Measurements from ENCODE around the gene DENND1A.

DENND1A gene

GRCh38 chr9:123421801-123422455, 508.0 kb downstream of the DENND1A start:
- Histone ChIP-seq H3K27me3 (ENCODE audit: insufficient read depth, low read length) (no peaks in the 10 kb centered on the region), H3K4me1 (ENCODE audit: insufficient read depth, low read length) (peaks cover 35% of the 10 kb centered on the region), H3K36me3 (ENCODE audit: insufficient read depth, low read length) (no peaks in the 10 kb centered on the region), H3K27ac (ENCODE audit: low read depth, low read length) (no peak overlapping the region), H3K9me3 (ENCODE audit: insufficient read depth, low read depth, low read length) (no peaks in the 10 kb centered on the region), H3K4me3 (ENCODE audit: low read length) (no peak overlapping the region), H3K9ac (ENCODE audit: low read depth, low read length) (no peak overlapping the region)
- WGBS, result 89% methylated on average over 7 of the region's 8 CpGs

- H3K27me3 ChIP-seq (ENCODE audit: insufficient read depth, low read length), result no peaks in the 10 kb centered on the region
- no peak overlapping the region for H3K9ac ChIP-seq (ENCODE audit: low read depth, low read length)
- H3K36me3 ChIP-seq (ENCODE audit: insufficient read depth, low read length), result no peaks in the 10 kb centered on the region
- H3K9me3 ChIP-seq (ENCODE audit: insufficient read depth, low read depth, low read length), result no peaks in the 10 kb centered on the region
- H3K4me1 ChIP-seq (ENCODE audit: insufficient read depth, low read length), result peaks cover 35% of the 10 kb centered on the region
- no peak overlapping the region for H3K4me3 ChIP-seq (ENCODE audit: low read length)
- no peak overlapping the region for H3K27ac ChIP-seq (ENCODE audit: low read depth, low read length)
- 93% methylated on average over 13 of the region's 13 CpGs for WGBS
Observed at GRCh38 chr9:123421186-123421585, 508.7 kb downstream of the DENND1A start.

GRCh38 chr9:123420592-123421111, 509.3 kb downstream of the DENND1A start:
- Histone ChIP-seq H3K9ac (ENCODE audit: low read depth, low read length) (no peak overlapping the region), H3K36me3 (ENCODE audit: insufficient read depth, low read length) (no peaks in the 10 kb centered on the region), H3K9me3 (ENCODE audit: insufficient read depth, low read depth, low read length) (no peaks in the 10 kb centered on the region), H3K4me1 (ENCODE audit: insufficient read depth, low read length) (peaks cover 35% of the 10 kb centered on the region), H3K27ac (ENCODE audit: low read depth, low read length) (no peak overlapping the region), H3K27me3 (ENCODE audit: insufficient read depth, low read length) (no peaks in the 10 kb centered on the region), H3K4me3 (ENCODE audit: low read length) (no peak overlapping the region)
- 86% methylated on average over 17 of the region's 17 CpGs for WGBS

GRCh38 chr9:123419721-123420591, 510.0 kb downstream of the DENND1A start:
- no peak overlapping the region for H3K9ac ChIP-seq (ENCODE audit: low read depth, low read length)
- H3K36me3 ChIP-seq (ENCODE audit: insufficient read depth, low read length), result no peaks in the 10 kb centered on the region
- peaks cover 35% of the 10 kb centered on the region for H3K4me1 ChIP-seq (ENCODE audit: insufficient read depth, low read length)
- no peak overlapping the region for H3K27ac ChIP-seq (ENCODE audit: low read depth, low read length)
- whole genome bisulfite sequencing, result 88% methylated on average over 31 of the region's 31 CpGs
- H3K27me3 ChIP-seq (ENCODE audit: insufficient read depth, low read length), result no peaks in the 10 kb centered on the region
- H3K9me3 ChIP-seq (ENCODE audit: insufficient read depth, low read depth, low read length), result no peaks in the 10 kb centered on the region
- H3K4me3 ChIP-seq (ENCODE audit: low read length), result no peak overlapping the region

GRCh38 chr9:123419091-123419490, 510.8 kb downstream of the DENND1A start:
- H3K4me1 ChIP-seq (ENCODE audit: insufficient read depth, low read length), result peaks cover 35% of the 10 kb centered on the region
- no peaks in the 10 kb centered on the region for H3K36me3 ChIP-seq (ENCODE audit: insufficient read depth, low read length)
- WGBS, result 90% methylated on average over 4 of the region's 4 CpGs
- H3K27ac ChIP-seq (ENCODE audit: low read depth, low read length), result no peak overlapping the region
- H3K9me3 ChIP-seq (ENCODE audit: insufficient read depth, low read depth, low read length), result no peaks in the 10 kb centered on the region
- no peaks in the 10 kb centered on the region for H3K27me3 ChIP-seq (ENCODE audit: insufficient read depth, low read length)
- no peak overlapping the region for H3K4me3 ChIP-seq (ENCODE audit: low read length)
- no peak overlapping the region for H3K9ac ChIP-seq (ENCODE audit: low read depth, low read length)

GRCh38 chr9:123418506-123418905, 511.4 kb downstream of the DENND1A start:
- Histone ChIP-seq H3K27me3 (ENCODE audit: insufficient read depth, low read length) (no peaks in the 10 kb centered on the region), H3K9me3 (ENCODE audit: insufficient read depth, low read depth, low read length) (no peaks in the 10 kb centered on the region), H3K9ac (ENCODE audit: low read depth, low read length) (no peak overlapping the region), H3K27ac (ENCODE audit: low read depth, low read length) (no peak overlapping the region), H3K4me3 (ENCODE audit: low read length) (no peak overlapping the region), H3K36me3 (ENCODE audit: insufficient read depth, low read length) (no peaks in the 10 kb centered on the region), H3K4me1 (ENCODE audit: insufficient read depth, low read length) (peaks cover 33% of the 10 kb centered on the region)
- WGBS, result 94% methylated on average over 10 of the region's 10 CpGs

GRCh38 chr9:123418052-123418430, 511.9 kb downstream of the DENND1A start:
- Histone ChIP-seq H3K27me3 (ENCODE audit: insufficient read depth, low read length) (no peaks in the 10 kb centered on the region), H3K36me3 (ENCODE audit: insufficient read depth, low read length) (no peaks in the 10 kb centered on the region), H3K9ac (ENCODE audit: low read depth, low read length) (no peak overlapping the region), H3K9me3 (ENCODE audit: insufficient read depth, low read depth, low read length) (no peaks in the 10 kb centered on the region), H3K4me1 (ENCODE audit: insufficient read depth, low read length) (peaks cover 28% of the 10 kb centered on the region), H3K4me3 (ENCODE audit: low read length) (no peak overlapping the region), H3K27ac (ENCODE audit: low read depth, low read length) (no peak overlapping the region)
- 89% methylated on average over 5 of the region's 5 CpGs for WGBS

GRCh38 chr9:123417289-123418051, 512.5 kb downstream of the DENND1A start:
- H3K27me3 ChIP-seq (ENCODE audit: insufficient read depth, low read length), result no peaks in the 10 kb centered on the region

GRCh38 chr9:123416176-123416575, 513.8 kb downstream of the DENND1A start:
- no peak overlapping the region for H3K9ac ChIP-seq (ENCODE audit: low read depth, low read length)
- no peak overlapping the region for H3K27ac ChIP-seq (ENCODE audit: low read depth, low read length)
- WGBS, result 87% methylated on average over 8 of the region's 8 CpGs
- H3K4me1 ChIP-seq (ENCODE audit: insufficient read depth, low read length), result peaks cover 11% of the 10 kb centered on the region
- H3K36me3 ChIP-seq (ENCODE audit: insufficient read depth, low read length), result no peaks in the 10 kb centered on the region
- no peaks in the 10 kb centered on the region for H3K27me3 ChIP-seq (ENCODE audit: insufficient read depth, low read length)
- no peaks in the 10 kb centered on the region for H3K9me3 ChIP-seq (ENCODE audit: insufficient read depth, low read depth, low read length)
- no peak overlapping the region for H3K4me3 ChIP-seq (ENCODE audit: low read length)

More at GRCh38 chr9:123417289-123418051, 512.5 kb downstream of the DENND1A start:
- no peak overlapping the region for H3K27ac ChIP-seq (ENCODE audit: low read depth, low read length)
- no peak overlapping the region for H3K9ac ChIP-seq (ENCODE audit: low read depth, low read length)
- no peak overlapping the region for H3K4me3 ChIP-seq (ENCODE audit: low read length)
- H3K9me3 ChIP-seq (ENCODE audit: insufficient read depth, low read depth, low read length), result no peaks in the 10 kb centered on the region
- H3K4me1 ChIP-seq (ENCODE audit: insufficient read depth, low read length), result peaks cover 22% of the 10 kb centered on the region
- no peaks in the 10 kb centered on the region for H3K36me3 ChIP-seq (ENCODE audit: insufficient read depth, low read length)
- WGBS, result 93% methylated on average over 5 of the region's 5 CpGs

- H3K27me3 ChIP-seq (ENCODE audit: insufficient read depth, low read length), result no peaks in the 10 kb centered on the region
- no peak overlapping the region for H3K9ac ChIP-seq (ENCODE audit: low read depth, low read length)
- H3K9me3 ChIP-seq (ENCODE audit: insufficient read depth, low read depth, low read length), result no peaks in the 10 kb centered on the region
- no peak overlapping the region for H3K4me3 ChIP-seq (ENCODE audit: low read length)
- 86% methylated on average over 22 of the region's 23 CpGs for WGBS
- no peak overlapping the region for H3K27ac ChIP-seq (ENCODE audit: low read depth, low read length)
- H3K4me1 ChIP-seq (ENCODE audit: insufficient read depth, low read length), result peaks cover 8% of the 10 kb centered on the region
- no peaks in the 10 kb centered on the region for H3K36me3 ChIP-seq (ENCODE audit: insufficient read depth, low read length)
Observed at GRCh38 chr9:123414936-123415930, 514.7 kb downstream of the DENND1A start.
